RPMI8226 (cell line): ENCODE results near the gene COL27A1.
A peak's percentile ranks its signal among the peaks of the same experiment; 100 is the strongest.
"Not testable (repeated sequence)": the region's sequence is repeated elsewhere in the genome, so short reads cannot be mapped to it uniquely, and the experiment has no call there.

Experiments
- DNase-seq: peaks from one replicate; pipeline ENCODE4 v3.0.0-alpha.2; 2015

Gene COL27A1

GRCh38 chr9:114328937-114329624 is 173.7 kb downstream of the COL27A1 start:
- DNase-seq: not testable (repeated sequence)

GRCh38 chr9:114329625-114330022 is 174.3 kb downstream of the COL27A1 start, which contains the start of gene ORM2:
ORM2 (plus strand) TSS chr9:114329869; CDS start chr9:114329905, 36 bp downstream.
- not testable (repeated sequence) for DNase-seq

GRCh38 chr9:114330636-114331035 is 175.3 kb downstream of the COL27A1 start:
- no peak for DNase-seq

GRCh38 chr9:114331229-114332195 is 176.2 kb downstream of the COL27A1 start:
- DNase-seq: not testable (repeated sequence)

GRCh38 chr9:114332474-114333040 is 177.2 kb downstream of the COL27A1 start:
- not testable (repeated sequence) for DNase-seq

GRCh38 chr9:114333718-114334117 is 178.4 kb downstream of the COL27A1 start:
- DNase-seq: not testable (repeated sequence)

GRCh38 chr9:114334490-114334889 is 179.2 kb downstream of the COL27A1 start:
- no peak for DNase-seq

- no peak for DNase-seq
Observed at GRCh38 chr9:114335745-114336144, 180.4 kb downstream of the COL27A1 start.

- no peak for DNase-seq
Observed at GRCh38 chr9:114336157-114336556, 180.8 kb downstream of the COL27A1 start.

GRCh38 chr9:114336699-114337395 is 181.5 kb downstream of the COL27A1 start:
- no peak for DNase-seq

- DNase-seq: no peak
Observed at GRCh38 chr9:114338187-114338586, 182.8 kb downstream of the COL27A1 start.

GRCh38 chr9:114339130-114339908 is 184.0 kb downstream of the COL27A1 start:
- DNase-seq: peak; percentile 57

- no peak for DNase-seq
Observed at GRCh38 chr9:114341152-114341830, 186.0 kb downstream of the COL27A1 start.

GRCh38 chr9:114341991-114342390 is 186.7 kb downstream of the COL27A1 start:
- DNase-seq: no peak

- no peak for DNase-seq
Observed at GRCh38 chr9:114342755-114343440, 187.6 kb downstream of the COL27A1 start.

- DNase-seq: no peak
Observed at GRCh38 chr9:114343471-114344187, 188.3 kb downstream of the COL27A1 start.

GRCh38 chr9:114344188-114344566 is 188.8 kb downstream of the COL27A1 start:
- DNase-seq: no peak

GRCh38 chr9:114344692-114345091 is 189.4 kb downstream of the COL27A1 start:
- DNase-seq: no peak

- no peak for DNase-seq
Observed at GRCh38 chr9:114345493-114346065, 190.2 kb downstream of the COL27A1 start.

- no peak for DNase-seq
Observed at GRCh38 chr9:114346146-114346545, 190.8 kb downstream of the COL27A1 start.
